Neural crest cell (in vitro differentiated cells): Measurements from ENCODE around the gene ASIC4. TPM values are rescaled to one million over a fixed set of nuclear protein-coding genes. Genes with fewer than 3 reads are reported as not detected.

Experiments
- DNase-seq: peaks from one replicate; pipeline ENCODE4 v3.0.0; 2021; ENCODE audit warnings: low read depth, mixed read lengths, low spot score
- H3K27ac Mint-ChIP-seq: one replicate; pipeline ENCODE4 v1.8.0; 2021; ENCODE audit warnings: mild to moderate bottlenecking, mixed read lengths; ENCODE audit not compliant: unreplicated experiment
- H3K27me3 Mint-ChIP-seq: 2 replicates; pipeline ENCODE4 v1.8.0; 2021; ENCODE audit warnings: low read depth, mild to moderate bottlenecking, mixed read lengths
- H3K36me3 Mint-ChIP-seq: 2 replicates; pipeline ENCODE4 v1.8.0; 2021; ENCODE audit warnings: low read depth, mild to moderate bottlenecking, mixed read lengths
- H3K4me1 Mint-ChIP-seq: 2 replicates; pipeline ENCODE4 v1.8.0; 2021; ENCODE audit warnings: mixed read lengths
- H3K4me3 Mint-ChIP-seq: one replicate; pipeline ENCODE4 v1.8.0; 2021; ENCODE audit warnings: mild to moderate bottlenecking, mixed read lengths
- H3K9me3 Mint-ChIP-seq: 2 replicates; pipeline ENCODE4 v1.8.0; 2021; ENCODE audit warnings: mixed read lengths
- total RNA-seq: library from RNA; stranded (reverse); gene quantifications from 2 replicates; pipeline ENCODE4 v1.2.1, GENCODE V29; 2021
- TF ChIP-seq, protein P1 (sequence below): fragments of 200-600 bp; sonication (generic); conservative IDR thresholded peaks from 2 replicates; pipeline ENCODE4 v1.5.0; 2021; ENCODE audit warnings: antibody characterized with exemption, mild to moderate bottlenecking

ASIC4 gene
- total RNA-seq, 1 donor from 2014 or later = 1.0 TPM

DNA sequence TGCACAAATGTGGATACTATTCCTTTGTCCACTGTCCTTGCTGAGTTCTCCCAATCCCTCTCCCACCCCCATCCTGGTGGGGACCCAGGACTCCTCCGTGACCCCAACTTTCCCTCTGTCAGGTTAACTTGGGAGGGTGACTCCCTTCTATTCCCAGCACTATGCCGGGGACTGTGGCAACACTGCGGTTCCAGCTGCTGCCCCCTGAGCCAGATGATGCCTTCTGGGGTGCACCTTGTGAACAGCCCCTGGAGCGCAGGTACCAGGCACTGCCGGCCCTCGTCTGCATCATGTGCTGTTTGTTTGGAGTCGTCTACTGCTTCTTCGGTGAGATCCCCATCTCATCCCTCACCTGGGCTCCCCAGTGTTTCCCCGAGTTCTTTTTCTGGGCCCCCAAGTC lies 30.3 kb downstream of the ASIC4 start:
- H3K4me1 Mint-ChIP-seq = peaks cover 39% of the 10 kb centered on the region
- no peak for DNase-seq
- no peaks in the 10 kb centered on the region for H3K27me3 Mint-ChIP-seq
- H3K9me3 Mint-ChIP-seq = no peaks in the 10 kb centered on the region
- H3K27ac Mint-ChIP-seq = peak overlapping the region; percentile 81
- H3K4me3 Mint-ChIP-seq = peak overlapping the region; percentile 87
- TF ChIP-seq, protein P1, sequence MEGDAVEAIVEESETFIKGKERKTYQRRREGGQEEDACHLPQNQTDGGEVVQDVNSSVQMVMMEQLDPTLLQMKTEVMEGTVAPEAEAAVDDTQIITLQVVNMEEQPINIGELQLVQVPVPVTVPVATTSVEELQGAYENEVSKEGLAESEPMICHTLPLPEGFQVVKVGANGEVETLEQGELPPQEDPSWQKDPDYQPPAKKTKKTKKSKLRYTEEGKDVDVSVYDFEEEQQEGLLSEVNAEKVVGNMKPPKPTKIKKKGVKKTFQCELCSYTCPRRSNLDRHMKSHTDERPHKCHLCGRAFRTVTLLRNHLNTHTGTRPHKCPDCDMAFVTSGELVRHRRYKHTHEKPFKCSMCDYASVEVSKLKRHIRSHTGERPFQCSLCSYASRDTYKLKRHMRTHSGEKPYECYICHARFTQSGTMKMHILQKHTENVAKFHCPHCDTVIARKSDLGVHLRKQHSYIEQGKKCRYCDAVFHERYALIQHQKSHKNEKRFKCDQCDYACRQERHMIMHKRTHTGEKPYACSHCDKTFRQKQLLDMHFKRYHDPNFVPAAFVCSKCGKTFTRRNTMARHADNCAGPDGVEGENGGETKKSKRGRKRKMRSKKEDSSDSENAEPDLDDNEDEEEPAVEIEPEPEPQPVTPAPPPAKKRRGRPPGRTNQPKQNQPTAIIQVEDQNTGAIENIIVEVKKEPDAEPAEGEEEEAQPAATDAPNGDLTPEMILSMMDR = no peak
- peaks cover 3% of the 10 kb centered on the region for H3K36me3 Mint-ChIP-seq

- H3K27ac Mint-ChIP-seq = no peak overlapping the region
- peak overlapping the region; percentile 87 for H3K4me3 Mint-ChIP-seq
- TF ChIP-seq, protein P1 = no peak
- H3K4me1 Mint-ChIP-seq = peaks cover 39% of the 10 kb centered on the region
- no peaks in the 10 kb centered on the region for H3K9me3 Mint-ChIP-seq
- DNase-seq = no peak
- H3K27me3 Mint-ChIP-seq = no peaks in the 10 kb centered on the region
- H3K36me3 Mint-ChIP-seq = peaks cover 3% of the 10 kb centered on the region
Measured at GRCh38 chr2:219545295-219545942, 31.1 kb downstream of the ASIC4 start.

GRCh38 chr2:219545943-219546352 lies 31.7 kb downstream of the ASIC4 start:
- TF ChIP-seq, protein P1 = no peak
- Mint-ChIP-seq H3K4me3 (peak overlapping the region; percentile 79), H3K27ac (no peak overlapping the region), H3K36me3 (peaks cover 3% of the 10 kb centered on the region), H3K9me3 (no peaks in the 10 kb centered on the region), H3K4me1 (peaks cover 41% of the 10 kb centered on the region), H3K27me3 (peaks cover 2% of the 10 kb centered on the region)
- DNase-seq = no peak

GRCh38 chr2:219547621-219548020 lies 33.3 kb downstream of the ASIC4 start:
- H3K27me3 Mint-ChIP-seq = peaks cover 4% of the 10 kb centered on the region
- TF ChIP-seq, protein P1 = no peak

DNA sequence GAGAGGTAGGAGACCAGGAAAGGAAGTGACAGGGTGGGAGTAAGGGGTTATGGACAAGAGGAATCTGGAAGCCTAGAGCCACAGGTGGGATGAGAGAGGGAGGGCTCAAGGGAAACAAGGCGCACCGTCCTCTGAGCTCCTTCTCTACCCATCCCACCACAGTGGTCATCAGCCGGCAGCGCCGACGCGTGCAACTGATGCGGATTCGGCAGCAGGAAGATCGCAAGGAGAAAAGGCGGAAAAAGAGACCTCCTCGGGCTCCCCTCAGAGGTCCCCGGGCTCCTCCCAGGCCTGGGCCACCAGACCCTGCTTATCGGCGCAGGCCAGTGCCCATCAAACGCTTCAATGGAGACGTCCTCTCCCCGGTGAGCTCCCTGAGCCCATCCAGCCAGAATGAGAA lies 34.7 kb downstream of the ASIC4 start:
- peaks cover 39% of the 10 kb centered on the region for H3K4me1 Mint-ChIP-seq
- no peaks in the 10 kb centered on the region for H3K9me3 Mint-ChIP-seq
- H3K4me3 Mint-ChIP-seq = peak overlapping the region; percentile 72
- TF ChIP-seq, protein P1 = no peak
- H3K27ac Mint-ChIP-seq = no peak overlapping the region
- H3K27me3 Mint-ChIP-seq = peaks cover 14% of the 10 kb centered on the region
- DNase-seq = no peak
- H3K36me3 Mint-ChIP-seq = peaks cover 3% of the 10 kb centered on the region

More at GRCh38 chr2:219547621-219548020, 33.3 kb downstream of the ASIC4 start:
- peaks cover 38% of the 10 kb centered on the region for H3K4me1 Mint-ChIP-seq
- H3K9me3 Mint-ChIP-seq = no peaks in the 10 kb centered on the region
- no peak overlapping the region for H3K27ac Mint-ChIP-seq
- H3K4me3 Mint-ChIP-seq = peak overlapping the region; percentile 66
- no peak for DNase-seq
- H3K36me3 Mint-ChIP-seq = peaks cover 3% of the 10 kb centered on the region
